ENCODE measurements around the gene NYAP1.

Gene NYAP1

GRCh38 chr7:100456562-100456961, 27.2 kb upstream of the NYAP1 start:
- DNase-seq: no peak

GRCh38 chr7:100457033-100457432, 26.7 kb upstream of the NYAP1 start:
- DNase-seq: no peak

GRCh38 chr7:100464210-100464660, 19.5 kb upstream of the NYAP1 start, which contains the start of gene SPACDR:
Gene SPACDR, minus strand, starts transcription at chr7:100464260. Its CDS starts 235 bp downstream, at chr7:100464025.
- no peak for DNase-seq

GRCh38 chr7:100464791-100465190, 18.9 kb upstream of the NYAP1 start:
- DNase-seq: no peak

- no peak for DNase-seq
Measured at GRCh38 chr7:100465299-100465698, 18.4 kb upstream of the NYAP1 start.

GRCh38 chr7:100465702-100466311, 17.9 kb upstream of the NYAP1 start:
- DNase-seq: peak; percentile 54 to 98 (median 91)

- DNase-seq: peak in 10 of 56 donors; percentile 13 to 49 (median 31)
Measured at GRCh38 chr7:100466653-100467605, 16.8 kb upstream of the NYAP1 start.

- DNase-seq: peak; percentile 31 to 98 (median 92)
Measured at GRCh38 chr7:100467638-100468373, 15.9 kb upstream of the NYAP1 start.

GRCh38 chr7:100469227-100470044, 14.3 kb upstream of the NYAP1 start:
- DNase-seq: peak; percentile 18 to 94 (median 73)

- DNase-seq: no peak
Measured at GRCh38 chr7:100471021-100471420, 12.7 kb upstream of the NYAP1 start.

- no peak for DNase-seq
Measured at GRCh38 chr7:100472121-100472851, 11.4 kb upstream of the NYAP1 start.

GRCh38 chr7:100472854-100473499, 10.8 kb upstream of the NYAP1 start:
- DNase-seq: no peak

- peak in 3 of 56 donors; percentile 11 to 15 (median 13) for DNase-seq
Measured at GRCh38 chr7:100475549-100475948, 8.2 kb upstream of the NYAP1 start.

GRCh38 chr7:100476101-100476780, 7.5 kb upstream of the NYAP1 start:
- no peak for DNase-seq

GRCh38 chr7:100476903-100477870, 6.5 kb upstream of the NYAP1 start:
- peak in 2 of 56 donors; percentile 14 to 30 for DNase-seq

GRCh38 chr7:100477871-100478267, 5.9 kb upstream of the NYAP1 start:
- DNase-seq: peak in 1 of 56 donors; percentile 22

GRCh38 chr7:100478958-100479660, 4.6 kb upstream of the NYAP1 start, which contains the start of gene TSC22D4:
Gene TSC22D4, minus strand, starts transcription at chr7:100479214. Its CDS starts 1,176 bp downstream, at chr7:100478038.
- DNase-seq: peak; percentile 66 to 98 (median 94)
